Activated T-cell treated with anti-CD3 and anti-CD28 coated beads for 4 hours (primary cell): ENCODE measurements around the gene FAM20B.
A peak's percentile ranks its signal among the peaks of the same experiment; 100 is the strongest.

Experiments used
- DNase-seq: peaks from one replicate; pipeline ENCODE4 v3.0.0-alpha.2; 2020

The FAM20B gene

DNA sequence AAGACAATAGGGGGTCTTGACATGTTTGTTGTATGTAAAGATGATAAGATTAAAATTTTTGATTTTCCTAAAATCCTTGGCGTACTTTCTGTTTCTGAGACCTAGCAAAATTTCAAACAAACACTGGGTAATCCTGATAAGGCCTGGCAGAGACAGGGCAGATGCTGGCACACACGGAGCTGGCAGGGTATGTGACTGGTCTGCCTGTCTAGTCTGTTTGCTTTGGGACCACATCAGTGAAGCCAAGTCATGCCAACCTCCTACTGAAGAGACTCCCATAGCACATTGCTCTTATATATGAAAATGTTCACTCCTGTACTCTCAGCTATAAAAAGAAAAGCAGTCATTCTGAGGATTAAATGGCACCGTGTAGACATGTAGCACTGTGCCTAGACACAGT, 70.2 kb downstream of the FAM20B start:
- no peak for DNase-seq

DNA sequence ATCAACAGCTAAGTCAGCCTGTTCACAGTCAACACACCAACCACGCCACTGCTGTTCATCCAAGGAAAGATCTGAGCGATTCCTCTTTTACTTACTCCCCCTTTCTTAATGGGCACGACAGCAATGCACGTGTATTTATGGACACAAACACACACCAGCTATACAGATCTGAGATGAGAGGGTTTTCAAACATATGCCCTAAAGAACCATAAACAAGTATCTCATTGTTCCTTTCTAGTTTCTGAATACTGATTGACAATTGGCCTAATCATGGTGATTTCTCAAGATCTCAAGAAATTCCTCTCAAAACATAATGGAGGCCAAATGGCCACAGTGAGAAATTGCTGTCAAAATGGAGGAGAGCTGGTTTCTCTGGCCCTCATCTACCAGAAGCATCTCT, 74.2 kb downstream of the FAM20B start:
- no peak for DNase-seq

DNA sequence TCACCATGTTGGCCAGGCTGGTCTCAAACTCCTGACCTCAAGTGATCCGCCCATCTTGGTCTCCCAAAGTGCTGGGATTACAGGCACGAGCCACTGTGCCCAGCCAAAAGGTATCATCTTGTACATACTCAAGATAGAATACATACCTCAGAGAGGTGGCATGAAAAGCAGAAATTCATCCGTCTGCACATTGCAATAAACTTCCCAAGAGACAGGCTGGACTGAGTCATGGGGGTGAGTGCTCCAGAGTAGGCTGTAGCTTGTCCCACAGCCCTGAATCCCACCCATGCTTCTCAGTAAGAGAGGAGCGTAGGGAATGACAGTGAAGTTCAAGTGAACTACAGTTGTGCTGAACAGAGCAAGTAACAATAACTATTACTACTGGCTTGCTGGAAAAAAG, 75.9 kb downstream of the FAM20B start:
- no peak for DNase-seq

DNA sequence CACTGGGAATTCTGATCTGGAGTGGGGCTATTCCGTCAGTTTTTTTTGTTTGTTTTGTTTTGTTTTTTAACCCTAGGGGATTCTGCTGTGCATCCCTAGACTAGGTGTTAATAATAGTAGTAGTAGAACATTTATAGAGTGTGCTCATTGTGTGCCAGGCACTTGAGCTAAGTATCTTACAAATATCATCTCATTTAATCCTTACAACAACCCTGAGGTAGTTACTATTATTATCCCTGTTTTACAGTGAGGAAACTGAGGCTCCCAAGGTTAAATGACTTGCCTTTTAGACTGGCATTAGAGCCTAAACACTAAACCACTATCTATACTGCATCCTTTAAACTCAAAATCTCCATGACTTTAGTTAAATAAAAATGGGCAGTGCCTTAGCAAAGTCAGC, 78.3 kb downstream of the FAM20B start:
- no peak for DNase-seq

DNA sequence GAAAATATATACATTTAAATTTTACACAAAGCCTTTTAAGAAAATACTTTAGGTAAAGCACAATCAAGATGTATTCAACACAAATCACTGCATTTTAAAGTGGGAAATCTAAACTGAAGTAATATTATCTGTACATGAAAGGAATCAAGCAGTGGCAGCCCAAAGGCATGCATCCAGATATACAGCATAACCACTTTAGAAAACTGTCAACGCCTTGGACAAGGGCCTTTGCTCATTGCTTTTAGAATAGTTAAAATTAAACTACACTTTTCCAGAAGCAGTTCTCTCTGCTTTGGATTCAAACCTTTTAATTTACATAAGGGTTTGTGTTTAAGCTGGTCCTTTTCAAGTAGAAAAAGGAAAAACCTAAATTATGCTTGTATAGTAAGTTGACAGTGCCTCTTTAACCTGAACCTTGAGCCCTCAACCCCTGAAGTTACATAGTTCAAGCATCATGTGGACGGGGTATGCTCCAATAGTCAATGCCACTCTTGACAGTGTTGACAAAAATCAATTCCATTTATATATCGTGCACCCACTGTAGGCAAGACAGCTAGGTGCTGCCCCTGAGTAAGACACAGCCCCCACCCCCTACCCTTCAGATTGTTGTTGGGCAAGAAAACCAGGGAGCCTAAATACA, 79.0 kb downstream of the FAM20B start:
- no peak for DNase-seq

DNA sequence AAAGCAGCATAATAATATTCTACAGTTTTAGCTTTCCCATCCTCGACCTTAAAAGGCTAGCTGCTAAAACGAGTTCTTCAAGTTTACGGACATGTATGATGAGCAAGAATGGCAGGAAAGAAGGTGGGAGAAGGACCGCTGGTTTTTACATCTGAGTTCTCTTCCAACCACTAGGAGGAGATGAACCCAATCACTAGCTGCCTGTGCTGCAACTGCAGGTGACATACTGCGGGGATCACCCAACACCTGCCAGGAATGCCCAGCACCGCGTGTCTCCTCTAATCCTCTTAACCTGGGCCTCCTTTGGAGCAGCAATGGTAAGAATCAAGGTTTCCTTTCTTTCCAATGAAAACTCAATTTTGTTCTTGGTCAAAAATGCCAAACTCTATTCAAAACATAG, 79.7 kb downstream of the FAM20B start:
- DNase-seq: no peak

DNA sequence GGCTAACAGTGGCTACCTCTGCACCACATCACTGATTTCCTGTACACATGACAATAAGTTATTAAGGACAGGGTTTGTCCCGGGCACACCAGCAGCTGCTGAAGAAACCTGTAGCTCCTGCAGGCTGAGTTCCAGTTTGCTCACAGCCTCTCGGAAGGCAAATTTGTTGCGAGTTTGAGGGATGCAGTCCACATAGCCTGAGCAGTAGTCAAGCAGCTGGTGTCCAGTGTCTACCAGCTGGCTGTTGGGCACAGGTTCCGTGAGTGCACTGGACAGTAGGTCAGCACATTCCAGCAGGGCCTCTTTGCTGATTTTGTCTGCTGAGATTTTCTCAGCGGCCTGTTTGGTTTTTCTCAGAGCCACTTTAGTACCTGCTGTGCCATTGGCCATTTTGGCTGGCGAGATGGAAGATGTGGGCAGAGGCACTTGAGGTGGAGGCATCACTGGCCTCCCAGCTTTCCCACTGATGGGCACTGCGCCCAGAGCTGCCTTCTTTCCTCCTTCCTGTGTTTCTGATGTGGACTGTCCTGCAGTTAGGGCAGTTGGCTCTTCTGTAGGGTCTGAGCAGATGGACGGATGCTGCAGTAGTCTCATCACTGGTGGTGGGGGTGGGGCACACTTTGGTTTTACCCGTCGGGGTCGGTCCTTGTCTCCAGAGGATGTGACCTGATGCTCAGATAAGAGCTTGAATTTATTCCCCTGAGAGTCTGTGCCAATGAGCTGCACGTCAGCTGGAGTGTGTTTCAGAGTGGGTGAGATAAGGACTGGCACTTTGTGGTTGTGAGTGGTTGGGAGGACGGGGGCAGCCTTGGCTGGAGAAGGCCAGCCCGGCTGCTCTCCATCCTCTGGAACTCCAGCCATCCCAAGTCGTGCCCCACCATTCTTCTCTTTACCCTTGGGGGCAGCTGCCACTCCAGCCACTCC, 82.3 kb downstream of the FAM20B start:
- DNase-seq: no peak

DNA sequence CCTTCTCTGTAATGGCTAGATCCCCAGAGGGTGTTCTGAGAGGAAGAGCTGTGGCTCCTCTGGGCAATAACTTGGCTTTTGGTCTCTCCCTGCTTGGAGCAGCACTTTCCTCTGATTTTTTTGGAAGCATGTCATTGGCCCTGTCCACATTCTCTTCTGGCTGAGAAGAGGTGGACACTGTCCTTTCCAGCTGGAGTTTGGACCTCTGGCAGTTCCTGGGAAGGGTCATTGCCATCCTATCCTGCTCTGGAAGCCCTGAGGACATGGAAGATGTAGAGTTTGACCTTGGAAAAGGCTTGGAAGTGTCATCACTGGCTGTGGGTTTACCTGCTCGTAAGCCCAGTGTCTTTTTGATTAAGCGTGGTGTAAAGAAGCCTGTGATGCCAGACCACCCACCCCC, 83.0 kb downstream of the FAM20B start:
- DNase-seq: no peak

DNA sequence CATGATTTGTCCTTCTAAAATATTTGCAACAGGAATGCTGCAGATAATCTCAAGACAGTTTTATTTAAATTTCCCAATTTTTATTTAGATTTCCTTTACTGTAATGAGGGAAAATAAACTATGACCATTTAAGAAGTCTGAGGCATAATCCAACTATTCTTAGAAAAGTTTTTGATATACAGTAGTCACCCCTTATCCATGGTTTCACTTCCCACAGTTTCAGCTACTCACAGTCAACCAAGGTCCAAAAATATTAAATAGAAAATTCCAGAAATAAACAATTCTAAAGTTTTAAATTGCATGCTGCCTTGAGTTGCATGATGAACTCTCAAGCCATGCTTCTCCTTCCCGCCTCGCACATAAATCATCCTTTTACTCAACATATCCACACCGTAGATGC, 89.5 kb downstream of the FAM20B start:
- no peak for DNase-seq

DNA sequence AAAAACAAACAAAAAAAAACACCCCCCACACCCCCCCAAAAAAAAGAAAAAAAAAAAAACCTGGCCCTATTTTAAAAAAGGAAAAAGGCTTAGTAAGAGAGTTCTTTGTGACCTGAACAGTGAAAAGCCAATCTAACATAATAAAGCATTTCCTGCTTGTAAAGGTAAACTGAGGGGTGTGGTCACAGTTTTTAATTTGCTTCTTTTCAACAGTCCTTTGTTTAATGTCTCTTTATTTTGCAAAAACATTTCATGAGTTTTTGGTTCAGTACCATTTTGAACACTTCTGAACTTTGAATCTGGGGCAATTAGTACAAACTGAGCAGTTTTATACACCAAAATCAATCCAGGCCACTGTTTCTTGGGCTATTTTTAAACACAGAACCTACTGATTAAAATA, 93.8 kb downstream of the FAM20B start:
- no peak for DNase-seq

DNA sequence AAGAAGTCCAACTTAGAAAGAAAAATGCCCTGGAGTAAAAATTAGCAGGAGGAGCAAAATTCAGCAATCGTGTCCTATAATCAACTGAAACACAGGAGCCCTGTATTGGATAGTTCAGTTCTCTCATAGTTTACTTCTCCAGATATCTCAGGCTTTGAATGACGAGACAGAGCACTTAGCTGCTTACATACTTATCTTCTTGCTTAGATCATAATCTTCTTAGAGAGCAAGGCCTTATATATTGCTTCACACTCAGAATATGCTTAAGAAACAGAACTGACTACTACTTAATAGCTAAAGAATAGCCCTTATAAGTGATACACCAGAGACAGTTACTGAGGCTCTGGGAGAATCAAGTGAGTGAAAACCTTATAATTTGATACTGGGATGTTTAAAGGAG, 95.0 kb downstream of the FAM20B start:
- no peak for DNase-seq

DNA sequence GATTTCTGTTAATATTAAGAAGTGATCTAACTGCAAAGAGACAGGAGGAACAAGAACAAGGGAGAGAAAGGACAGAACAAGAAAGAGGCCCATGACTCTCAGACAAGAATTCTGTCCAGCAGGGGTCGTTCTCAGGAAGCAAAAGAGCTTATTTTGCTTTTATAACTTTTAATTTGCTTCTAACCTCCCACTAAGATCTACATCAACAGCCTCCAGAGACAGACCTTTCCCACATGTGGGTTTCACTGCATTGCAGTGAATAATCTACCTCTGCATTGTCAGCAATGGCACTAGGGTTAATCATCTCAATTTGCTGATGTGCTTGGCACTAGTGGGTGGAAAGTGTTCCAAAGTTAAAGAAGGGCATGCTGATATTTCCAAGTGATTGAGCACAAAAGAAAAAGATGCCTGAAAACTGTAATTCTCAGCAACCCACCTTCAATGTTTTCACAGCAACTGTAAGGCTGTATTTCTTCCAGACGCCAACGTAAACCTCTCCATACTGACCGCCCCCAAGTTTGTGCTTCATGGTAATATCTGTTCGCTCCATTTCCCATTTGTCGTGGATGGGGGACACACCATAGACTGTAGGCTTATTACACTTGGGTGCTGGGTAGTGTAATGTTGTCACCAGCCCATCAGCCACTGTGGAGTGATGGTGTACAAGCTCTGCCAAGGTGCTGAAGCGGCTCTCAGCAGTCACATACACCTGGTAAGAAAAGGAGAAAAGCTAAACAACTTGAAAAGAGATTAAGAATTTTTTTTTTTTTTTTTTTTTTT, 95.7 kb downstream of the FAM20B start:
- DNase-seq: peak; percentile 39

DNA sequence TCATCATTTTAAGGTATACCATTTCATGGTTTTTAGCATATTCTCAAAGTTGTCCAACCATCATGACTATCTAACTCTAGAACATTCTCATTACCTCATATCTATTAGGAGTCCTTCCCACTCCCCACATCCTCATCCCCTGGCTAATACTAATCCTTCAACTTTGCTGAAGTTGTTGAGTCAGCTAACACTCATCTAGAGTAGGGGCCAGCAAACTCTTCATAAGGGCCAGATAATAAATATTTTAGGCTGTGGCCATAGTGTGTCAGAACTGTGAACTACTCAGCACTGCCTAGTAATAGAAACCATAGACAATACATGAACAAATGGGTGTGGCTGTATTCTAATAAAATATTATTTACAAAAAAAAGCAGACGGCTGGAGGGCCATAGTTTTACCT, 99.2 kb downstream of the FAM20B start:
- DNase-seq: no peak
